NCI-H345 treated with DMSO at 0.1 percent for 48 hours (cell line): ENCODE results near the gene CD8B.
"Not testable (repeated sequence)": the region's sequence is repeated elsewhere in the genome, so short reads cannot be mapped to it uniquely, and the experiment has no call there.

Source experiments
- DNase-seq: peaks from one replicate; lab custom pipeline; 2025; ENCODE audit not compliant: unreplicated experiment; lab: John Stamatoyannopoulos, UW

CD8B gene

DNA sequence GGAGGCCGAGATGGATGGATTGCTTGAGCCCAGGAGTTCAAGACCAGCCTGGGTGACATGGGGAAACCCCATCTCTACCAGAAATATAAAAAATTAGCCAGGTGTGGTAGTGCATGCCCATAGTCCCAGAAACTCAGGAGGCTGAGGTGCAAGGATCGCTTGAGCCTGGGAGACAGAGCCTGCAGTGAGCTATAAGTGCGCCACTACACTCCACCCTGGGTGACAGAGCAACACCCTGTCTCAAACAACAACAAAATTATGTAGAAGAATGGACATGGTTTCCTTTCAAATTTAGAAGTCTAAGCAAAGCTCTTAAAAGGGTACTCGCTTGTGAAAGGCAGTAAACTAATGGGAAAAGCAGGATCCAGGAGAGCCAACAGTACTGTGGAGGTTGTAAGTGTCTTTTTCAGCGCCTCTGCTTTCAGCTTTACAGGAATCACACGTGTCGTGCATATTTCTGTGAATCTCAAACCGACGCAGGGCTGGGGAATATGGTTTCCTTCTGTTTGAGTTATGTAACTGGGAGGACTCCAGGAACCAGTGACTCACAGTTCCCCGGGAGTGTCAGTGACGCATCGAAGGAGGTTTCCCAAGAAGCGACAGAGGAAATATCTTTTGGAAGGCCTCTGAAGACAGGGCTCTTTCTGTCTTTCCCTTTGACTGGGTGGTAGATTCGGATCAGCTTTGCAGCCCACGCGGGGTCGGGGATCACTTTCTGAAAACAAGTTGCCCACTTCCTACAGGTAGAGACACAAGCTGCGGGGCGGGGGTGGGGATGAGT, 24.6 kb downstream of the CD8B start:
- not testable (repeated sequence) for DNase-seq

DNA sequence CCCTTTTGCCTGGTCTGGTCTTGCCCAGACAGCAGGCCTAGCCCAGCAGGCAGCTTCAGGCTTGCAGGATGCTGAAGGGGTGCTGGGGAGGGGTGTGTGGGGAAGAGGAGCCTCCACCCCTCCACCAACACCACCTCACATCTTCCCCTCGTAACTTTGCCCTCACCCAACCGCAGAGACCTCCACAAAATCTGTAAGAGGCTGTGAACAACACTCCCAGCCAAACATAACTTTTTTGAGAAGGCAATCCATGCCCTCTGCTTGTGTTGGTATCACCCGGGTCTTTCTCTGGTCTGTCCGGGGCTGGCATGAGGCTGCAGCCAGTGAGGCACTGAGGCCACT, 26.2 kb downstream of the CD8B start:
- DNase-seq: not testable (repeated sequence)

DNA sequence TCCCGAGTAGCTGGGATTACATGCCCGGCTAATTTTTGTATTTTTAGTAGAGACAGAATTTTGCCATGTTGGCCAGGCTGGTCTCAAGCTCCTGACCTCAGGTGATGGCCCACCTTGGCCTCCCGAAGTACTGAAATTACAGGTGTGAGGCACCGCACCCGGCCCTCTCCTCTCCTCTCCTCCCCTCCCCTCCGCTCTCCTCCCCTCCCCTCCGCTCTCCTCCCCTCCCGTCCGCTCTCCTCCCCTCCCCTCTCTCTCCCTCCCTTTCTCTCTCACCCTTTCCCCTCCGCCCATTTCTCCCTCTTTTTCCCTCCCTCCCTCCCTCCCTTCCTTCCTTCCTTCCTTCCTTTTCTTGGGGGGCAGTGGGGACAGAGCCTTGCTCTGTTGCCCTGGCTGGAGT, 28.4 kb downstream of the CD8B start:
- DNase-seq: no peak

DNA sequence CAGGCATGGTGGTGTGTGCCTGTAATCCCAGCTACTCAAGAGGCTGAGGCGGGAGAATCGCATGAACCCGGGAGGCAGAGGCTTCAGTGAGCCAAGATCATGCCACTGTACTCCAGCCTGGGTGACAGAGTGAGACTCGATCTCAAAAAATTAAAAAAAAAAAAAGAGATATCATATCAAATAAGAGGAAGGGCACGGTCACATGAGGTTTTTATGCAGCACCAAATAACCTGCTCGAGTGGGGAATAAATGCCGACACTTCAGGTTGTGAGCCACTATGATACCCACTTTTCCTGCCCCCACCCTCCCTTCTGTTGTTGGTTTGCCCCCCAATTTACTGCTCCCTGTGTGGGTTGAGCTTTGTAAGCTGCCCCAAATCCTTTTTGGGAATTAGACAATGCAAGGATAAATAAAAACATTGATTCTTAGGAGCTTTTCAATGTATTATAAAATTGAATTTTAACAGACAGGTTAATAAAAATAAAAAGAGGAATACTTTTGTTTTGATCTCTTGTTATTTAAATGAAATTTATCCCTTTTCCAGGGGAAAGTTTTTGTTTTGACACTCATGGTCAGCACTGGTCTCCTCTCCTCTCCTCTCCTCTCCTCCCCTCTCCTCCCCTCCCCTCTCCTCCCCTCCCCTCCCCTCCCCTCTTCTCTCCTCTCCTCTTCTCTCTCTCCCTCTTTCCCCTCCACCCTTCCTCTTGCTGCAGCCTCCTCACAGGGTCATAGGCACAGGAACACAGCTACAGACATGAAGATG, 29.2 kb downstream of the CD8B start:
- no peak for DNase-seq

DNA sequence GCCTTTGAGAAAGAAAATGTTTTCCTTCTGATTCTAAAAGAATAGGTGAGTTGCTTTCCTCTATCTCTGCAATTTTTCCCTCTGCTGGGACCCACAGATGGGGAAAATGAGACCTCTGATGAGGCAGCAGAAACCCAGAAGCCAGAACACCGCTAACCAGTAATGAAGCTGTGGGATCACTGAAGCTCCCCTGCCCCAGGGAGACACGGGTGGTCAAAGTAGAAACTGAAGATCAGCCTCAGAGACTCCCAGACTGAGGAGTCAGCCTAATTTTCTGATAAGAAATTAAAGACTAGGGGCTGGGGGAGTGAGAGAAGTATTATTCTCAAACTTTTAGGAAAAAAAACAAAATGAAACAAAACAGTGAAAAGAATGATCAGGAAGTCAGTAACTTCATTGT, 30.1 kb downstream of the CD8B start:
- no peak for DNase-seq

DNA sequence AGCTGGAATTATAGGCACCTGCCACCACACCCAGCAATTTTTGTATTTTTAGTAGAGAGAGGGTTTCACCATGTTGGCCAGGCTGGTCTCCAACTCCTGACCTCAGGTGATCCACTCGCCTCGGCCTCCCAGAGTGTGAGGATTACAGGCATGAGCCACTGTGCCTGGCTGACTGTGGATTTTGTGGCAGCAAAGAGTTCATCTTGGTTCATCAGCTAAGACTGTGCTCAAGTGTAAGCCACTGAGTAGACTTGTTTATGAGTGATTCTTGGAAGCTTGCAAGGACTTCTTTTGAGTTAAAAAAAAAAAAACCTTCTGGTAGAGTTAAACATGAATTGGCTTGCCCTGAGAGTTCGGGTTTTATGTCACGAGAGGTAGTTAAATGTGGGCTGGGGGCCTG, 34.7 kb downstream of the CD8B start:
- DNase-seq: no peak

DNA sequence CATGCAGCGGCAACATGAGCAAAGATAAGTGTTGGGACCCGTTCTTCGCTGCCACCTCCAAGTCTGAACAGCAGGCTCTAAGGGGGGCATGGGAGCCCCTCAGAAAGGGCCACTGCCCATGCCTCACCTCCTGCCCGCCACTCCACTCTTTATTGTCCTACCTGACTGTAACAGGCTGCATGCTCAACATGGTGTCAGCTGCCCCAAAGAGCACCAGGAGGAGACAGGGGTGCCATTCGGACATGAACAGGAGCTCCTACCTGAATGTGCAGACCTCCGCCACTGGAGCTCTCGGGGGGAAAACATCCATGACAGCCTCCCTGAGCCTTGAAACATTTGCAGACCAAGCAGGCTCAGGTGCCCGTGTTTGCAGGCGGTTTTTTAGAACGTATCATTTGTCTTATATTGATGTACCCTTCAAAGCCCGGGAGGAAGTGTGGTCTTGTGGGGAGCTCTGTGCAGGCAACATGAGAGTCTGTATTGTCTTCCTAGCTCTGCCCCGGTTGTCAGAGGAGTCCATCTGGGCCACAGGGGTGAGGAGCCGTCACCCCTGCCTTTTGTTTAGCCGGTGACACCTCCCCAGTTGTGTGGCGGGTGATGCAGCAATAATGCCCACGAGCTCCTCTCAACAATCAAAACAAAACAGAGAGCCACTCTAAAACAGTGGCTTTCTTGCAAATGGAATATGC, 35.8 kb downstream of the CD8B start:
- DNase-seq: no peak

DNA sequence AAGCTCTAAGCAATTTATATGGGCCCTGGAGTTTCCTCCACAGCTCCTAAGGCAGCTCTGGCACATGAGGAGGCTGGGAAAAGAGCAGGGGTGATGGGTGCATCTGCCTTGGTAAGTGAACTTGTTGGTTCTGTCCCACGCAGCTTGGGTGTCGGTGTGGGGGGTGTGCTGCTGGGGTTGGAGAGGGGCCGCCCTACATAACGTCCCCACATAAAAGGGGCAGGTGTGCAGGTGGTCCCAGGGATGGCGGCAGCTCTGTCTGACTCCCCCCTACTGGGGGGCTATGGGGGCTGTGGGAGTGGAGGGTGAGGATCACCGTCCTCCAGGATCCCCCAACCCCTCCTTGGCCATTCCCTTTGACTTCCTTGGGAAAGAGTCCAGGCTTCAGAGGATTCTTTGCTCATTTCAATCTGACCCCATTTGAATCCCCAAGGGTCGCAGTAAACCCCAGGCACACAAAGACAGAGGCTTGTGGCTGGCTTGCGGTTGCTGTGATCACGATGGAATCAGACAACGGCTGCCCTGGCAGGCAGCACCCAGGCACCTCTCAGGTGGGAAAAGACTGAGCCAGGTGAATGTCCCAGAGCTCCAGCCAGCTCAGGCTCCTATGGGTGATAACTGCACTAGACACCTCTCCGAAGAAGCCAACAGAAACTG, 36.5 kb downstream of the CD8B start:
- no peak for DNase-seq

DNA sequence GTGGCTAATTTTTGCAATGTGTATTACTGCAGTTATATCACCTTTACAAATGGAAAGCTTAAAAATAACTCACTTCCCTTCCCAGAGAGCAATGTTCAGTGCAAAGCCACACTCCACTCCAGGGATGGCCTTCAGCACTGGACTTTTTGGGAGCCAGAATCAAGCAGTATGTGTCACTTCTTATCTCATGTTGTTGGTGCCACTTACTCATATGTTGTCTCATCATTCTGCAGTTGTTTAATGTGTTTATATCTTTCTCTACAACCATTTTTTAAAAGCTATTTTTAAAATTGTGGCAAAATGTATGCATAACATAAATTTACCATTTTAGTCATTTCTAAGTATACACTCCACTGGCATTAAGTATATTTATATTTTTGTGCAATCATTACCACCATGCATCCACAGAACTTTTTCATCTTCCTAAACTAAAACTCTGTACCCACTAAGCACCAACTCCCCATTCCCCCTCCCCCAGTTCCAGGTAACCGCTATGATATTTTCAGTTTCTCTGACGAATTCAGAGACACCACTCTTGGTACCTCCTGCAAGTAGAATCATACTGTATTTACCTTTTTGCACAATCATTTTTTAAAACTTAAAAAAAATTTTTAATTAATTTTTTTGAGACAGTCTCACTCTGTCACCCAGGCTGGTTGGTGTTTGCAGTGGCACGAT, 38.9 kb downstream of the CD8B start:
- DNase-seq: no peak

DNA sequence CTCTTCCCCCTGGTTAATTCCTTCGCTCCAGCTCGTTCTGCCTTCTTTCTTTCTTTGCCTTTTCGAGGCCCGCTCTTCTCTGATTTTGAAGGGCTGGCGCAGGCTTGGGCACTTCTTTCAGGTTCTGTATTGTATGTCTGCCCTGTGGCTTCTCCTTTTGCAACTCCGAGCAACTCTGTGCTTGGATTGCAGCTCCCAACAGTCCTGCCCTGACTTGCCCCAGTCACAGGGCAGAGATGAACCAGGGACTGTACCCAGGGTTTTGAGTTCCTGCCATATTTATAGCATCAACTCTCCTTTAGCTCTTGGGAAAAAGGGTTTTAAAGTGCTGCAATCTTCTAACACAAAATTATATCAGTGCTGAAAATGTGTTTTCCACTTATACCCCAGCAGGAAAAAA, 39.8 kb downstream of the CD8B start:
- no peak for DNase-seq

DNA sequence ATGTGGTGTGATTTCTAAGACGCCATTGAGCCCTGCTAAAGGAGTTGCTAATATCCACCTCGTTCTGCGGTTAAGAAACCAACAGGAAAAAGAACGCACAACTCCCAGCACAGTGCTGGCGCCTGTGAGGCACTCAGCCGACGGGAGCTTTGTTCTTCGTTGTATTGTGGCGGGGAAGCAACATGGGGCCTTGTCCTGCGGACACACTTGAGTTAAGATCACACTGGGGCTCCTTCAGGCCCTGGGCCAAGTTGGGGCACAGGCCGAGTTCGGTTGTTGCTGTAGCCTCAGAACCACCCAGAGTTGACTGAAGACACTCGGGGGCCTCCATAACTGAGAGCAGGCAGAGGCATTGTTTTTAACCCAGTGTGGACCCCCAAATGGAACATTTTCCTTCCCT, 40.4 kb downstream of the CD8B start:
- DNase-seq: no peak

DNA sequence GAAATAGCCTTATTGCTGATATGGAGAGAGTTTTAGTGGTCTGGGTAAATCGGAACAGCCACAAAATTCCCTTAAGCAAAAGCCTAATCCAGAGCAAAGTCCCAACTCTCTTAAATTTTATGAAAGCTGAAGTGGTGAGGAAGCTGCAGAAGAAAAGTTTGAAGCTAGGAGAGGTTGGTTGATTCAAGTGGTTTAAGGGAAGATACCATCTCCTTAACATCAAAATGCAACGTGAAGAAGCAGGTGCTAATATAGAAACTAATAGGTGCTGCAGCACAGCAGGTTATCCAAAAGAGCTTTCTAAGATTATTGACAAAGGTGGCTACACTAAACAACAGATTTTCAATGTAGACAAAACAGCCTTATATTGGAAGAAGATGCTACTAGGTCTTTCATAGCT, 42.7 kb downstream of the CD8B start:
- no peak for DNase-seq

DNA sequence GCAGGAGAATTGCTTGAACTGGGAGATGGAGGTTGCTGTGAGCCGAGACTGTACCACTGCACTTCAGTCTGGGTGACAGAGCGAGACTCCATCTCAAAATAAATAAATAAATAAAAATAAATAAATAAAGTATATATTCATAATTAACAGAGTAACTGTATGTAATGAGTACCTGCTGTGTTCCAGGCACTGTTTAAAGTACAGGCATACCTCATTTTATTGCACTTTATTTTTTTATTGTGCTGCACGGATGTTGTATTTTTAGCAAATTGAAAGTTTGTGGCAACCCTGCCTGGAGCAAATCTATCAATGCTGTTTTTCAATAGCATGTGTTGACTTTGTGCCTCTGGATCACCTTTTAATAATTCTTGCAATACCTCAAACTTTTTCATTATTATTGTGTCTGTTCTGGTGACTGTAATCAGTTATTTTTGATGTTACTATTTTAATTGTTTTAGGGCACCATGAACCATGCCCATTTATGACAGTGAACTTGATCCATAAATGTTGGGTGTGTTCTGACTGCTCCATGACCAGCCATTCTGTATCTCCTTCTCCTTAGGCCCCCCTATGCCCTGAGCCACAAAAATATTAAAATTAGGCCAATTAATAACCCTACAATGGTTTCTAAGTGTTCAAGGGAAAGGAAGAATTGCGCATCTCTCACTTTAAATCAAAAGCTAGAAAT, 43.4 kb downstream of the CD8B start:
- DNase-seq: no peak

DNA sequence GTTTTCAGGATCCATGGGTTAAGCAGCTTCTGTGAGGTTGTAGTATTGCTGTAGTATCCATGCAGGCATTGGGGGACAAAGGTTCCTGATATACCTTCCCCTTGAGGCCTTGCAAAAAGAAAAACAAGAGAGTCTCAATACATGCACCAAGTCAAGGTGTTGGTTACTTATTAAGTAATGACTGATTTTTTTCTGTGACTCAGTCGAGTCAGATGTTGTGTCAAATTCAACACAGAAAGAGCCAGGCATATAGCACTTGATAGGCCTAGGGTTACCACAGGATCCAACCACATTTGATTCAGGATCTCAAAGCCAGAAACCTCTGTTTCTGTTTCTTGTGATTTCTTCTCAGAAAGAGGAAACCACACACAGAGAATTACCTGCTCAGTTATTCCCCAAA, 46.1 kb downstream of the CD8B start:
- DNase-seq: no peak

DNA sequence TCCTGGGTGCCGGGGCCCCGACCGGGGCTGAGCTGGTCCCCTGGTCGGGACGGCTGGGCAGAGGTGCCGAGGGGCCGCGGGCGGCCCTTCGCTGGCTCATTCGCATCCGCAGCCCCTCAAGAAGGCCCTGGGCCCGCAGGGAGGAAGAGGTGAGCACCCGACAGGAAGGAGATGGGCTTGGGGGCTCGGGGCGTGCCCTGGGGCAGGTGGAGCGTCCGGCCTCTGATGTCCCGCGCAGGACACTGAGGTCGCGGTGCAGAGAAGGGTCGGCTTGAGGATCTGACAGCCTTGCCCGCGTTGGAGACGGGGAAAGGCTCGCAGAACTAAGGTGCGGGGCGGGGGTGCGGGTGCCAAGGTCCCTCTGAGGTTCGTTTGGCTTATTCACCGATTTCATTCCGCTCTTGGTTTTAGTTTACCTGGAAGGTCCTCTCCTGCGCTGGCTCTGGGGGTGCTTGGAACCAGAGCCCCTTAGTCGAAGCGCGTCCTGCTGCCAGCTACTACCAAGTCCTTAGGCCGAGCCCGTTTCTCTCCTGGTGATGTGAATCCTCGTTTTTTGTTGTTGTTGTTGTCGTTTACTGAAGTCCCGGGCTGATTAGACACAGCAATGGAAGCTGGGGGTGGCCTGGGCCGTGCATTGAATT, 52.1 kb downstream of the CD8B start:
- DNase-seq: no peak

DNA sequence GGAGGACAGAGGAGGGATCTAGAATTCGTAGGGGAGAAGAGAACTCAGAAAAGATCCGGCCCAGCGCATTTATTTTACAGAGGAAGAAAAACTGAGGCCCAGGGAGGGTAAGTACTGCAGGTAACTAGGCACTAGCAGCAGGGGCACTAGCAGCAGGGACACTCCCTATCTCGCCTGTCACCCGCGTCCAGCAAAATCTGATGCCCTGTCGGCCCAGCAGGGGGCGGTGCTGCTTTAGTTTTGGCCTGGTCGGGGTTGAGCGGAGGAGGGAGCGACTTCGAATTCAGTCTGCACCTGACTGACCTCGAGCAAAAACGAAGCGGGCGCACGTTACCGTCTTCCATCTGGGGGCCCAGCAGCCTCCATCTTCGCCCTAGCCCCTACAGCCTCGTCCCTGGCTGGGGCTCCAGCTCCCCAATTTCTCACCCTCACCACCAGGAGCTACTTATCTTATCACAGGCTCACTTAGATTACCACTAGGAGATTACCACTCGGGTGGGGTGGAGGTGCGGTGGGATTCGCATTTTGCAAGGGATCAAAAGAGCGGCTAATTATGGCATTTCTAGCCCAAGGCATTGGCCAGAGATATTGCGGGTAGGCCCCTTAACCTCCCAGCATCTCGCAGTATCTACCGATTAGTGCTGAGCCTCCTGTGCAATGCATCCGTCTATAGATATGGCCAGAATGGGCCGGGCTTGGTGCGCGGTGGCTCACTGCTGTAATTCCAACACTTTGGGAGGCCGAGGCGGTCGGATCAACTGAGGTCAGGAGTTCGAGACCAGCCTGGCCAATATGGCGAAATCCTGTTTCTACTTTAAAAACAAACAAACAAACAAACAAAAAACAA, 53.1 kb downstream of the CD8B start:
- DNase-seq: peak; percentile 84

DNA sequence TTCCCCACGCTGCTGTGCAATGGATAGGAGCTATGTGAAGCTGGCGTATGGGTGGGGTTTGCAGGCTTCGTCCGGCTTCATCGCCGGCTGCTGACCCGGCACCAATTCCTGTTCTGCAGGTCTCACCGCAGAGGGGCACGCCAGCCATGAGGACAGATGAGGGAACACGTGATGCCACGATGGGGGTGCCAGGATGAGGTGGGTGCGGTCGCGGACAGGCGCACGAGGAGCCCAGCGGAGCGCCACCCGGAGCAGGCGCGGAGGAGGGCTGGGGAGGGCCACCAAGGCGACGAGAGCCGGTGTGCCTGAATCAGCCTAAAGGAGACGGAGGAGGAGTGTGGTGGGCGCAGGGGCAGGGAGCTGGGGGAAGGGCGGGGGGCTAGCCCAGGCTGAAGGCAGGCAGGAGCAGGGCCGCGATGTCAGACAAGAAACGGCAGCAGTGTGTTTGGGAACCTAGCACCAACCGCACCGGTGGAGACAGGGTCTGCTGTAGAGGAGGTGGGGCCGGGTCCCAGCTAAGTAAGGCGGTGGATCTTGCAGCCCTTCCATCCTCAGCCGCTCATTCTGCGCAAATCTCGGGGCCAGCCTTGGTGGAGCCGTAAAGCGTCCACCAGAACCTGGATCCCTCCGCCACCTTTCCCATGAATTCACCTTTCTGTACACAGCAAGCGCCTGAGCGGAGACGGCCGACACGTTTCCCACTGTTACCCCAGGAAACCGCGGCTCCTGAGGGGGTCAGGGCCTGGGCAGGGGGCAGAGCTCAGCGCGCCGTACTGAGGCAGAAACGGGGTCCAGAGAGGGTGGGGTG, 54.0 kb downstream of the CD8B start:
- DNase-seq: peak; percentile 73

DNA sequence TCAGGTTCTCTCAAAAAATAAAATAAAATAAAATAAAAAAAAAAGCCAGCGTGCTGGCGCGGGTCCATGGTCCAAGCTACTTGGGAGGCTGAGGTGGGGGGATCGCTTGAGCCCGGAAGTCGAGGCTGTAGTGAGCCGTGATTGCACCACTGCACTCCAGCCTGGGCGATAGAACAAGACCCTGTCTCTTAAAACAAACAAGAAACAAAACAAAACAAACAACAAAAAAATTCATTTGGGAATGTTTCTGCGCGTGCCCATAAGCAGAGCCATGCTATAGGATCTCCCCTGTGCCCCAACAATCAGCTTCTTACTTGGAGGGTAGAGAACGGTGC, 54.6 kb downstream of the CD8B start:
- DNase-seq: no peak
